HEK293 (cell line): Measurements from ENCODE around the gene NUDT5.

Experiments used
- CTCF ChIA-PET: fragments of 350-600 bp; formaldehyde crosslinking; extraction: SDS; loops from one replicate; lab custom pipeline; 2021; ENCODE audit warnings: antibody characterized with exemption; lab: Yijun Ruan, JAX
- POLR2A ChIA-PET: fragments of 300-600 bp; formaldehyde crosslinking; extraction: SDS; loops from one replicate; lab custom pipeline; 2020; ENCODE audit warnings: antibody characterized with exemption, inconsistent platforms; lab: Yijun Ruan, JAX
- H3K27ac ChIP-seq: fragments of 200-500 bp; sonication (Bioruptor generic); 2 replicates; pipeline ENCODE4 v1.5.1; 2014; ENCODE audit warnings: low read depth, low read length, control low read depth, inconsistent platforms; ENCODE audit errors: extremely low read depth
- H3K36me3 ChIP-seq, 2 experiments: fragments of 200-500 bp in 1 of 2; sonication (Bioruptor generic) in 1 of 2; 1 replicate in 1 of 2; 2 replicates in 1 of 2; pipeline ENCODE4 v1.5.1; 2014 to 2017; ENCODE audit warnings: inconsistent platforms in 2 of 2, low read length in 2 of 2; ENCODE audit not compliant: control insufficient read depth in 2 of 2, insufficient read depth in 1 of 2
- H3K4me1 ChIP-seq: fragments of 200-500 bp; sonication (Bioruptor generic); 2 replicates; pipeline ENCODE4 v1.5.1; 2014; ENCODE audit warnings: mild to moderate bottlenecking, low read length, inconsistent platforms; ENCODE audit not compliant: control insufficient read depth, insufficient read depth
- H3K4me3 ChIP-seq: 2 replicates; pipeline ENCODE4 v1.5.1; 2011; ENCODE audit warnings: low read depth, mild to moderate bottlenecking, control low read depth, low read length, moderate library complexity
- H3K9me3 ChIP-seq: fragments of 200-500 bp; sonication (Bioruptor generic); 2 replicates; pipeline ENCODE4 v1.5.1; 2014; ENCODE audit warnings: low read depth, low read length, inconsistent platforms; ENCODE audit not compliant: control insufficient read depth, insufficient read depth
- IKZF3 ChIP-seq: fragments of 450-650 bp; IDR thresholded peaks from 2 replicates; pipeline ENCODE4 v1.5.0; 2018; ENCODE audit warnings: missing biosample characterization, mild to moderate bottlenecking, missing genetic modification characterization, moderate library complexity
- KLF1 ChIP-seq: fragments of 450-650 bp; formaldehyde crosslinking; IDR thresholded peaks from 2 replicates; pipeline ENCODE4 v1.5.1; 2016; ENCODE audit warnings: missing biosample characterization, missing genetic modification characterization
- KLF7 ChIP-seq: fragments of 450-650 bp; formaldehyde crosslinking; IDR thresholded peaks from 2 replicates; pipeline ENCODE4 v1.5.1; 2016; ENCODE audit warnings: missing biosample characterization, missing genetic modification characterization, borderline replicate concordance
- KLF9 ChIP-seq: fragments of 450-650 bp; formaldehyde crosslinking; IDR thresholded peaks from 2 replicates; pipeline ENCODE4 v1.5.1; 2016; ENCODE audit warnings: missing biosample characterization, missing genetic modification characterization, low read depth
- SCRT2 ChIP-seq: fragments of 450-650 bp; formaldehyde crosslinking; IDR thresholded peaks from 2 replicates; pipeline ENCODE4 v1.5.1; 2016; ENCODE audit warnings: missing biosample characterization, missing genetic modification characterization
- SP3 ChIP-seq: fragments of 450-650 bp; formaldehyde crosslinking; IDR thresholded peaks from 2 replicates; pipeline ENCODE4 v1.5.1; 2016; ENCODE audit warnings: missing biosample characterization, missing genetic modification characterization
- TRIM28 ChIP-seq: IDR thresholded peaks from 2 replicates; pipeline ENCODE4 v1.6.1; 2011; ENCODE audit warnings: low read length, control low read depth, borderline replicate concordance
- ZBTB20 ChIP-seq: fragments of 450-650 bp; formaldehyde crosslinking; IDR thresholded peaks from 2 replicates; pipeline ENCODE4 v1.5.1; 2016; ENCODE audit warnings: missing biosample characterization, missing genetic modification characterization
- ZBTB26 ChIP-seq: fragments of 450-650 bp; formaldehyde crosslinking; optimal IDR thresholded peaks from 2 replicates; pipeline ENCODE3; 2016; ENCODE audit warnings: missing biosample characterization, mild to moderate bottlenecking, missing genetic modification characterization
- ZBTB7A ChIP-seq: fragments of 450-650 bp; formaldehyde crosslinking; IDR thresholded peaks from 2 replicates; pipeline ENCODE4 v1.5.1; 2016; ENCODE audit warnings: low read depth, missing biosample characterization, missing genetic modification characterization
- ZBTB8A ChIP-seq: fragments of 450-650 bp; formaldehyde crosslinking; IDR thresholded peaks from 2 replicates; pipeline ENCODE4 v1.5.1; 2016; ENCODE audit warnings: missing biosample characterization, missing genetic modification characterization
- ZNF121 ChIP-seq: fragments of 450-650 bp; formaldehyde crosslinking; IDR thresholded peaks from 2 replicates; pipeline ENCODE4 v1.5.1; 2016; ENCODE audit warnings: missing biosample characterization, missing genetic modification characterization
- ZNF2 ChIP-seq: fragments of 450-650 bp; formaldehyde crosslinking; IDR thresholded peaks from 2 replicates; pipeline ENCODE4 v1.5.1; 2016; ENCODE audit warnings: missing biosample characterization, missing genetic modification characterization
- ZNF211 ChIP-seq: fragments of 450-650 bp; formaldehyde crosslinking; IDR thresholded peaks from 2 replicates; pipeline ENCODE4 v1.5.1; 2016; ENCODE audit warnings: low read depth, missing biosample characterization, missing genetic modification characterization
- ZNF274 ChIP-seq, 2 experiments: fragments of 200-500 bp in 1 of 2; fragments of 450-650 bp in 1 of 2; sonication (Bioruptor generic) in 1 of 2; formaldehyde crosslinking in 1 of 2; IDR thresholded peaks; 2 replicates each; pipeline versions ENCODE4 v1.5.1 to v1.6.1; 2014 to 2016; ENCODE audit warnings: borderline replicate concordance in 1 of 2, inconsistent platforms in 1 of 2, low read length in 1 of 2, missing biosample characterization in 1 of 2, missing genetic modification characterization in 1 of 2
- ZNF366 ChIP-seq: fragments of 450-650 bp; formaldehyde crosslinking; conservative IDR thresholded peaks from 2 replicates; pipeline ENCODE4 v1.5.1; 2016; ENCODE audit warnings: missing biosample characterization, missing genetic modification characterization
- ZNF394 ChIP-seq: fragments of 450-650 bp; formaldehyde crosslinking; IDR thresholded peaks from 2 replicates; pipeline ENCODE4 v1.5.1; 2016; ENCODE audit warnings: missing biosample characterization, missing genetic modification characterization, mild to moderate bottlenecking, moderate library complexity, borderline replicate concordance
- ZNF449 ChIP-seq: fragments of 450-650 bp; formaldehyde crosslinking; IDR thresholded peaks from 2 replicates; pipeline ENCODE4 v1.5.1; 2017; ENCODE audit warnings: missing biosample characterization, mild to moderate bottlenecking, missing genetic modification characterization, moderate library complexity
- ZNF473 ChIP-seq: fragments of 450-650 bp; formaldehyde crosslinking; IDR thresholded peaks from 2 replicates; pipeline ENCODE4 v1.5.1; 2017; ENCODE audit warnings: missing biosample characterization, missing genetic modification characterization
- ZNF48 ChIP-seq: fragments of 450-650 bp; formaldehyde crosslinking; IDR thresholded peaks from 2 replicates; pipeline ENCODE4 v1.5.1; 2016; ENCODE audit warnings: missing biosample characterization, missing genetic modification characterization
- ZNF548 ChIP-seq: fragments of 450-650 bp; formaldehyde crosslinking; IDR thresholded peaks from 2 replicates; pipeline ENCODE4 v1.5.1; 2016; ENCODE audit warnings: missing biosample characterization, missing genetic modification characterization
- ZNF571 ChIP-seq: fragments of 450-650 bp; formaldehyde crosslinking; IDR thresholded peaks from 2 replicates; pipeline ENCODE4 v1.5.0; 2017; ENCODE audit warnings: missing biosample characterization, missing genetic modification characterization
- ZNF596 ChIP-seq: fragments of 450-650 bp; IDR thresholded peaks from 2 replicates; pipeline ENCODE4 v1.5.0; 2018; ENCODE audit warnings: missing biosample characterization, mild to moderate bottlenecking, missing genetic modification characterization, moderate library complexity
- ZNF621 ChIP-seq: fragments of 450-650 bp; formaldehyde crosslinking; IDR thresholded peaks from 2 replicates; pipeline ENCODE4 v1.5.1; 2017; ENCODE audit warnings: missing biosample characterization, missing genetic modification characterization
- ZNF76 ChIP-seq: fragments of 450-650 bp; formaldehyde crosslinking; IDR thresholded peaks from 2 replicates; pipeline ENCODE4; 2016; ENCODE audit warnings: low read depth, missing biosample characterization, missing genetic modification characterization, borderline replicate concordance
- ZSCAN16 ChIP-seq: fragments of 450-650 bp; formaldehyde crosslinking; IDR thresholded peaks from 2 replicates; pipeline ENCODE4 v1.5.1; 2016; ENCODE audit warnings: missing biosample characterization, missing genetic modification characterization
- ZSCAN30 ChIP-seq: fragments of 450-650 bp; IDR thresholded peaks from 2 replicates; pipeline ENCODE4 v1.5.1; 2018; ENCODE audit warnings: missing biosample characterization, mild to moderate bottlenecking, missing genetic modification characterization, moderate library complexity
- TF ChIP-seq, protein P1 (sequence below): fragments of 450-650 bp; formaldehyde crosslinking; IDR thresholded peaks from 2 replicates; pipeline ENCODE4 v1.5.1; 2016; ENCODE audit warnings: missing biosample characterization, missing genetic modification characterization, low read depth
- TF ChIP-seq, protein P2 (sequence below): fragments of 450-650 bp; formaldehyde crosslinking; IDR thresholded peaks from 2 replicates; pipeline ENCODE4 v1.5.1; 2017; ENCODE audit warnings: missing biosample characterization, missing genetic modification characterization

The NUDT5 gene

GRCh38 chr10:12201543-12201942 is 5.9 kb upstream of the NUDT5 start (continued):
- no peak for TF ChIP-seq IKZF3 (tag by site-specific recombination)
- TF ChIP-seq SP3 (tag by site-specific recombination), result no peak
- no peak for TF ChIP-seq ZNF548 (tag by site-specific recombination)
- TF ChIP-seq ZNF394 (tag by site-specific recombination), result no peak
- TF ChIP-seq ZBTB8A, result no peak
- TF ChIP-seq SCRT2 (tag by site-specific recombination), result no peak

DNA sequence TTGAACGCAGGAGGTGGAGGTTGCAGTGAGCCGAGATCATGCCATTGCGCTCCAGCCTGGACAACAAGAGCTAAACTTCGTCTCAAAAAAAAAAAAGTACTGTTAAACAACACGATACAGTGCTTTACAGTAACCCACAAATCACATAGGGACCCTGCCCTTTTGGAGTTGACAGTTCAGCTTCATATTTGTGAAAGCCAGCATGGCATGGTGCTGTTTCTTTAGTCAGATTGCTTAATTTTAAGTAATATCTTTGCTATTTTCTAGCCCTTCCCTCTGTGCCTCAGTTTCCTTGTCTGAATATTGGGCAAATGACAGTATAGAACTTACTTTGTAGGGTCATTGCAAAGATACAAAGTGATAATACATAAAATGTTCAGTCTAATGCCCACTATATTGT is 5.2 kb upstream of the NUDT5 start:
- Histone ChIP-seq H3K4me3 (no peak overlapping the region), H3K4me1 (no peaks in the 10 kb centered on the region), H3K9me3 (no peaks in the 10 kb centered on the region), H3K27ac (no peak overlapping the region), H3K36me3 (peaks cover 50 to 68% of the 10 kb centered on the region in 2 experiments)
- TF ChIP-seq ZNF571 (tag by site-specific recombination) (no peak), ZSCAN16 (tag by site-specific recombination) (no peak), ZBTB7A (tag by site-specific recombination) (no peak), ZNF76 (tag by site-specific recombination) (no peak), KLF1 (tag by site-specific recombination) (no peak), ZNF211 (tag by site-specific recombination) (no peak), ZNF473 (tag by site-specific recombination) (no peak), ZBTB8A (no peak), ZNF449 (tag by site-specific recombination) (no peak), SP3 (tag by site-specific recombination) (no peak), ZNF48 (no peak), ZBTB26 (tag by site-specific recombination) (no peak), ZBTB20 (no peak)
- CTCF ChIA-PET, result interaction anchor here (0.6 to 1.5 kb wide), 2 partner anchors 14 to 215 kb away, joined by 3 to 16 read pairs; no protein-coding TSS in a partner anchor
- POLR2A ChIA-PET, result no interaction called here

GRCh38 chr10:12198156-12198555 is 2.5 kb upstream of the NUDT5 start:
- Histone ChIP-seq H3K4me1 (peaks cover 11% of the 10 kb centered on the region; the same call in 1 of the 2 replicates), H3K27ac (no peak overlapping the region), H3K36me3 (peaks cover 32 to 46% of the 10 kb centered on the region in 2 experiments), H3K9me3 (no peaks in the 10 kb centered on the region), H3K4me3 (no peak overlapping the region)
- ChIA-PET CTCF (interaction anchor here (1.1 to 1.8 kb wide), 4 partner anchors 14 to 901 kb away, joined by 3 to 8 read pairs (median 6); partner anchors contain the start of gene OPTN), POLR2A (no interaction called here)
- TF ChIP-seq ZNF76 (tag by site-specific recombination) (no peak), ZNF621 (no peak), ZNF366 (tag by site-specific recombination) (no peak), ZNF121 (tag by site-specific recombination) (no peak), ZNF596 (tag by site-specific recombination) (no peak), ZSCAN30 (no peak), ZNF394 (tag by site-specific recombination) (no peak), ZNF274 (IDR thresholded peaks at IDR 0.05; ENCODE audit: low read length) (no peak), ZNF274 (tag by site-specific recombination; IDR thresholded peaks at IDR 0.05; ENCODE audit: borderline replicate concordance) (no peak), KLF9 (tag by site-specific recombination) (no peak), KLF7 (tag by site-specific recombination) (no peak), TRIM28 (no peak), ZNF571 (tag by site-specific recombination) (no peak), ZNF2 (tag by site-specific recombination) (no peak)
- TF ChIP-seq, protein P1, sequence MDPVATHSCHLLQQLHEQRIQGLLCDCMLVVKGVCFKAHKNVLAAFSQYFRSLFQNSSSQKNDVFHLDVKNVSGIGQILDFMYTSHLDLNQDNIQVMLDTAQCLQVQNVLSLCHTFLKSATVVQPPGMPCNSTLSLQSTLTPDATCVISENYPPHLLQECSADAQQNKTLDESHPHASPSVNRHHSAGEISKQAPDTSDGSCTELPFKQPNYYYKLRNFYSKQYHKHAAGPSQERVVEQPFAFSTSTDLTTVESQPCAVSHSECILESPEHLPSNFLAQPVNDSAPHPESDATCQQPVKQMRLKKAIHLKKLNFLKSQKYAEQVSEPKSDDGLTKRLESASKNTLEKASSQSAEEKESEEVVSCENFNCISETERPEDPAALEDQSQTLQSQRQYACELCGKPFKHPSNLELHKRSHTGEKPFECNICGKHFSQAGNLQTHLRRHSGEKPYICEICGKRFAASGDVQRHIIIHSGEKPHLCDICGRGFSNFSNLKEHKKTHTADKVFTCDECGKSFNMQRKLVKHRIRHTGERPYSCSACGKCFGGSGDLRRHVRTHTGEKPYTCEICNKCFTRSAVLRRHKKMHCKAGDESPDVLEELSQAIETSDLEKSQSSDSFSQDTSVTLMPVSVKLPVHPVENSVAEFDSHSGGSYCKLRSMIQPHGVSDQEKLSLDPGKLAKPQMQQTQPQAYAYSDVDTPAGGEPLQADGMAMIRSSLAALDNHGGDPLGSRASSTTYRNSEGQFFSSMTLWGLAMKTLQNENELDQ (tag by site-specific recombination), result no peak
- TF ChIP-seq, protein P2, sequence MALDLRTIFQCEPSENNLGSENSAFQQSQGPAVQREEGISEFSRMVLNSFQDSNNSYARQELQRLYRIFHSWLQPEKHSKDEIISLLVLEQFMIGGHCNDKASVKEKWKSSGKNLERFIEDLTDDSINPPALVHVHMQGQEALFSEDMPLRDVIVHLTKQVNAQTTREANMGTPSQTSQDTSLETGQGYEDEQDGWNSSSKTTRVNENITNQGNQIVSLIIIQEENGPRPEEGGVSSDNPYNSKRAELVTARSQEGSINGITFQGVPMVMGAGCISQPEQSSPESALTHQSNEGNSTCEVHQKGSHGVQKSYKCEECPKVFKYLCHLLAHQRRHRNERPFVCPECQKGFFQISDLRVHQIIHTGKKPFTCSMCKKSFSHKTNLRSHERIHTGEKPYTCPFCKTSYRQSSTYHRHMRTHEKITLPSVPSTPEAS (tag by site-specific recombination), result no peak
